ENCODE measurements around the gene C4orf51. TPM values are rescaled to one million over a fixed set of nuclear protein-coding genes. Genes with fewer than 3 reads are reported as not detected.
"Not testable (repeated sequence)": the region's sequence is repeated elsewhere in the genome, so short reads cannot be mapped to it uniquely, and the experiment has no call there.

C4orf51 gene
- total RNA-seq (not detected), polyA plus RNA-seq (not detected)

GRCh38 chr4:145679991-145680455 lies at the start of gene C4orf51:
Gene C4orf51 (plus strand): TSS chr4:145680146. CDS start chr4:145680204, 58 bp downstream.
- H3K9me3 Mint-ChIP-seq, result peaks cover 0 to 10% (median 2%) of the 10 kb centered on the region in 7 donors
- H3K4me3 Mint-ChIP-seq, result no peak within 1 kb of the TSS
- H3K27ac Mint-ChIP-seq, result no peak within 1 kb of the TSS
- Histone ChIP-seq H3K4me3 (ENCODE audit: low read depth, low read length) (no peak within 1 kb of the TSS), H3K4me1 (ENCODE audit: control insufficient read depth, insufficient read depth, low read length, poor library complexity, severe bottlenecking) (no peaks in the 10 kb centered on the region), H3K36me3 (ENCODE audit: control insufficient read depth, insufficient read depth, low read length) (no peaks in the 10 kb centered on the region), H3K9me3 (ENCODE audit: control insufficient read depth in 2 of 2, low read length in 2 of 2) (no peaks in the 10 kb centered on the region), H3K27me3 (ENCODE audit: control insufficient read depth, insufficient read depth, low read length) (peaks cover 4% of the 10 kb centered on the region), H3K27ac (ENCODE audit: insufficient read depth, low read length, poor library complexity, severe bottlenecking) (no peak within 1 kb of the TSS)
- DNase-seq (no peak), ATAC-seq (ENCODE audit: low read depth in 2 of 2) (no peak)
- peaks cover 12% of the 10 kb centered on the region for H3K27me3 Mint-ChIP-seq
- H3K36me3 Mint-ChIP-seq, result no peaks in the 10 kb centered on the region
- no peaks in the 10 kb centered on the region for H3K4me1 Mint-ChIP-seq

DNA sequence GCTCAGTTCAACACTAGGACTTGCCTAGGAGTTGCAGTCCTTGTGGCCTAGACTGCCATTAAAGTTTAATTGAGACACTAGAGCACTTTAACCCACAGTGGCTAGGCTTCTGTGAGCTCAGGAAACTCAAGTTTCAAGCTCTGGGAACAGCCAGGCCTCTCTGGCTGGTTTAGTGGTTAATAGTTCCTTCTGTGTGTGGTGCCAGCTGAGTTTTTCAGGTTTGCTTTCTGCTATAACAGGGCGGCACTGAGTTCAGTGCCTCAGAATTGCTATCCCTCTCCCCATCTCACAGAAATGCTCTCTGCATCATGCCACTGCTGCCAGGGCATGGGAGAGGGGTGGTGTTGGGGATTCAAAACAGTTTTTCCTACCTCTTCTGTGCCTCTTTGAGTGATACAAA lies 44.8 kb upstream of the C4orf51 start:
- H3K4me3 ChIP-seq (ENCODE audit: low read depth, low read length), result no peak overlapping the region
- Mint-ChIP-seq H3K36me3 (peaks cover 19% of the 10 kb centered on the region), H3K4me3 (no peak overlapping the region), H3K9me3 (no peaks in the 10 kb centered on the region), H3K27me3 (no peaks in the 10 kb centered on the region), H3K4me1 (peaks cover 16 to 39% (median 22%) of the 10 kb centered on the region in 4 donors), H3K27ac (no peak overlapping the region)
- no peak overlapping the region for H3K27ac ChIP-seq (ENCODE audit: insufficient read depth, low read length, poor library complexity, severe bottlenecking)
- ATAC-seq (ENCODE audit: low read depth in 2 of 2) (no peak), DNase-seq (no peak)
- H3K9me3 ChIP-seq (ENCODE audit: control insufficient read depth in 2 of 2, low read length in 2 of 2), result no peaks in the 10 kb centered on the region
- H3K27me3 ChIP-seq (ENCODE audit: control insufficient read depth, insufficient read depth, low read length), result no peaks in the 10 kb centered on the region
- H3K4me1 ChIP-seq (ENCODE audit: control insufficient read depth, insufficient read depth, low read length, poor library complexity, severe bottlenecking), result no peaks in the 10 kb centered on the region
- H3K36me3 ChIP-seq (ENCODE audit: control insufficient read depth, insufficient read depth, low read length), result peaks cover 7% of the 10 kb centered on the region

GRCh38 chr4:145635630-145636029 lies 44.3 kb upstream of the C4orf51 start:
- Histone ChIP-seq H3K4me3 (ENCODE audit: low read depth, low read length) (no peak overlapping the region), H3K9me3 (ENCODE audit: control insufficient read depth in 2 of 2, low read length in 2 of 2) (no peaks in the 10 kb centered on the region), H3K4me1 (ENCODE audit: control insufficient read depth, insufficient read depth, low read length, poor library complexity, severe bottlenecking) (no peaks in the 10 kb centered on the region), H3K27ac (ENCODE audit: insufficient read depth, low read length, poor library complexity, severe bottlenecking) (no peak overlapping the region), H3K36me3 (ENCODE audit: control insufficient read depth, insufficient read depth, low read length) (peaks cover 10% of the 10 kb centered on the region), H3K27me3 (ENCODE audit: control insufficient read depth, insufficient read depth, low read length) (no peaks in the 10 kb centered on the region)
- no peak for ATAC-seq (ENCODE audit: low read depth in 2 of 2)
- Mint-ChIP-seq H3K27me3 (no peaks in the 10 kb centered on the region), H3K4me1 (peaks cover 14 to 35% (median 20%) of the 10 kb centered on the region in 4 donors), H3K9me3 (no peaks in the 10 kb centered on the region), H3K4me3 (no peak overlapping the region), H3K27ac (no peak overlapping the region), H3K36me3 (peaks cover 16% of the 10 kb centered on the region)
- DNase-seq, result no peak

DNA sequence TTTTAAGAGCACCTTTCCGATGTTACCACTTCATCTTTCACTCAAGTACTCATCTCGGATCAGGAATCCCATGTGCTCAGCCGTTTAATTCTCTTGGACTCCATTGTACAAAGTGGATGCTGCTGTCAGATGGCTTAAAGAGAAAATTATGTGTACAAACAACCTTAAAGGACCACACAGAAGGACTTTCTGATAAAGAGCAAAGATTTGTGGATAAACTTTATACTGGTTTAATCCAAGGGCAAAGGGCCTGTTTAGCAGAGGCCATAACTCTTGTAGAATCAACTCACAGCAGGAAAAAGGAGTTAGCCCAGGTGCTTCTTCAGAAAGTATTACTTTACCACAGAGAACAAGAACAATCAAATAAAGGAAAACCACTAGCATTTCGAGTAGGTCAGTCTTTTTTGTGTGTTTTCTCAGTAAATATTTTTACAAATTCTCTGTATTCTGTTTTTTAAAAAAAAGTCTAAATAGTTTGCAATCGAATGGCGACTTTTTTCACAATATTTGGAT lies 40.7 kb upstream of the C4orf51 start:
- no peaks in the 10 kb centered on the region for H3K27me3 Mint-ChIP-seq
- Histone ChIP-seq H3K9me3 (ENCODE audit: control insufficient read depth in 2 of 2, low read length in 2 of 2) (no peaks in the 10 kb centered on the region), H3K27me3 (ENCODE audit: control insufficient read depth, insufficient read depth, low read length) (no peaks in the 10 kb centered on the region), H3K4me3 (ENCODE audit: low read depth, low read length) (no peak overlapping the region), H3K4me1 (ENCODE audit: control insufficient read depth, insufficient read depth, low read length, poor library complexity, severe bottlenecking) (no peaks in the 10 kb centered on the region), H3K36me3 (ENCODE audit: control insufficient read depth, insufficient read depth, low read length) (peaks cover 12% of the 10 kb centered on the region), H3K27ac (ENCODE audit: insufficient read depth, low read length, poor library complexity, severe bottlenecking) (no peak overlapping the region)
- ATAC-seq (ENCODE audit: low read depth in 2 of 2) (no peak), DNase-seq (no peak)
- no peaks in the 10 kb centered on the region for H3K9me3 Mint-ChIP-seq
- H3K27ac Mint-ChIP-seq, result no peak overlapping the region
- H3K4me1 Mint-ChIP-seq, result peaks cover 5 to 19% (median 7%) of the 10 kb centered on the region in 4 donors
- no peak overlapping the region for H3K4me3 Mint-ChIP-seq
- peaks cover 22% of the 10 kb centered on the region for H3K36me3 Mint-ChIP-seq

- not testable (repeated sequence) for H3K27ac Mint-ChIP-seq; H3K9me3 ChIP-seq (ENCODE audit: control insufficient read depth in 2 of 2, low read length in 2 of 2); H3K9me3 Mint-ChIP-seq; DNase-seq; H3K27me3 ChIP-seq (ENCODE audit: control insufficient read depth, insufficient read depth, low read length); H3K4me1 ChIP-seq (ENCODE audit: control insufficient read depth, insufficient read depth, low read length, poor library complexity, severe bottlenecking); H3K4me3 Mint-ChIP-seq; H3K27me3 Mint-ChIP-seq; H3K4me3 ChIP-seq (ENCODE audit: low read depth, low read length); H3K27ac ChIP-seq (ENCODE audit: insufficient read depth, low read length, poor library complexity, severe bottlenecking); ATAC-seq (ENCODE audit: low read depth in 2 of 2)
- peaks cover 5 to 10% (median 7%) of the 10 kb centered on the region in 4 donors for H3K4me1 Mint-ChIP-seq
- H3K36me3 ChIP-seq (ENCODE audit: control insufficient read depth, insufficient read depth, low read length), result peaks cover 13% of the 10 kb centered on the region
- H3K36me3 Mint-ChIP-seq, result peaks cover 25% of the 10 kb centered on the region
Measured at GRCh38 chr4:145640236-145640635, 39.7 kb upstream of the C4orf51 start.

- H3K27ac Mint-ChIP-seq, result no peak overlapping the region
- H3K4me3 Mint-ChIP-seq, result no peak overlapping the region
- peaks cover 0 to 13% (median 4%) of the 10 kb centered on the region in 4 donors for H3K4me1 Mint-ChIP-seq
- Histone ChIP-seq H3K36me3 (ENCODE audit: control insufficient read depth, insufficient read depth, low read length) (peaks cover 19% of the 10 kb centered on the region), H3K4me3 (ENCODE audit: low read depth, low read length) (no peak overlapping the region), H3K9me3 (ENCODE audit: control insufficient read depth in 2 of 2, low read length in 2 of 2) (no peaks in the 10 kb centered on the region), H3K27ac (ENCODE audit: insufficient read depth, low read length, poor library complexity, severe bottlenecking) (no peak overlapping the region), H3K27me3 (ENCODE audit: control insufficient read depth, insufficient read depth, low read length) (no peaks in the 10 kb centered on the region), H3K4me1 (ENCODE audit: control insufficient read depth, insufficient read depth, low read length, poor library complexity, severe bottlenecking) (no peaks in the 10 kb centered on the region)
- no peaks in the 10 kb centered on the region for H3K27me3 Mint-ChIP-seq
- peaks cover 43% of the 10 kb centered on the region for H3K36me3 Mint-ChIP-seq
- DNase-seq, result no peak
- no peaks in the 10 kb centered on the region for H3K9me3 Mint-ChIP-seq
- no peak for ATAC-seq (ENCODE audit: low read depth in 2 of 2)
Measured at GRCh38 chr4:145643295-145643694, 36.7 kb upstream of the C4orf51 start.

DNA sequence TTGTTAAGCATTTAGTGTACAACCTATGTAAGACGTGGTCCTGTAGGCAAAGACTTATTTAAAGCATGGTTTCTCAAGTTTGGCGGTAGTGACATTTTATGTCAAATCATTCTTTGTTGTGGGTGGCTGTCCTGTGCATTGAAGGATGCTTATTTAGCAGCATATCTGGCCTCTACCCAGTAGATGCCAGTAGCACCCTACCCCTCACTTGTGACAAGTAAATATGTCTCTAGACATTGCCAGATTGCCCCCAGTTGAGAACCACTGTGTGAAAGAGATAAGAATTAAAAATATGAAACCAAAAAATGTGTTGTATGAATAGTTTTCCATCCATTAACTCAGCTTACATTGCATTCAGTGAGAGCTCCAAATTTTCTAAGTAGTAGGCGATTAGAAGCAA lies 35.2 kb upstream of the C4orf51 start:
- Mint-ChIP-seq H3K4me1 (peaks cover 0 to 13% (median 4%) of the 10 kb centered on the region in 4 donors), H3K4me3 (no peak overlapping the region), H3K36me3 (peaks cover 37% of the 10 kb centered on the region), H3K27me3 (no peaks in the 10 kb centered on the region), H3K9me3 (no peaks in the 10 kb centered on the region), H3K27ac (no peak overlapping the region)
- no peak for ATAC-seq (ENCODE audit: low read depth in 2 of 2)
- no peak overlapping the region for H3K4me3 ChIP-seq (ENCODE audit: low read depth, low read length)
- no peak for DNase-seq
- H3K36me3 ChIP-seq (ENCODE audit: control insufficient read depth, insufficient read depth, low read length), result peaks cover 20% of the 10 kb centered on the region
- H3K4me1 ChIP-seq (ENCODE audit: control insufficient read depth, insufficient read depth, low read length, poor library complexity, severe bottlenecking), result no peaks in the 10 kb centered on the region
- no peak overlapping the region for H3K27ac ChIP-seq (ENCODE audit: insufficient read depth, low read length, poor library complexity, severe bottlenecking)
- H3K9me3 ChIP-seq (ENCODE audit: control insufficient read depth in 2 of 2, low read length in 2 of 2), result no peaks in the 10 kb centered on the region
- H3K27me3 ChIP-seq (ENCODE audit: control insufficient read depth, insufficient read depth, low read length), result no peaks in the 10 kb centered on the region

DNA sequence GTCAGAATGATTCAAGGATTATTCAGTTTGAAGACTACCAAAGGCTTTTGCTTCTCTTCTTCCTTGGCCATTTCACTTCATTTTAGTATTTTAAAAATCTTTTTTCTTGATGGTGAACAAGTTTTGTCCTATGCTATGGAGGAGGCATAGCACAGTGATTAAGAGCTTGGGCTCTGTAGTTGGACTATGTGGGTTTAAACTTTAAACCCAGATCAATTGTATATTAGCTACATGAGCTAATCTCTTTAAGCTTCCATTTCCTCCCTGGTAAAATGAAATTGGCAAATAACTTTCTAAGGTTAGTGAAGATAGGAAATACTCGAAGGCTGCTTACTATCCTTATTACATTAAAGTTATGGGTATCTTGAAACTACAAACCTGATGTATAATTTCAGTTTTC lies 23.8 kb upstream of the C4orf51 start:
- Mint-ChIP-seq H3K4me3 (no peak overlapping the region), H3K27ac (no peak overlapping the region), H3K36me3 (peaks cover 82% of the 10 kb centered on the region), H3K9me3 (peaks cover 0 to 20% (median 7%) of the 10 kb centered on the region in 7 donors), H3K27me3 (no peaks in the 10 kb centered on the region), H3K4me1 (peaks cover 0 to 5% (median 0%) of the 10 kb centered on the region in 4 donors)
- no peak overlapping the region for H3K4me3 ChIP-seq (ENCODE audit: low read depth, low read length)
- H3K27ac ChIP-seq (ENCODE audit: insufficient read depth, low read length, poor library complexity, severe bottlenecking), result no peak overlapping the region
- H3K36me3 ChIP-seq (ENCODE audit: control insufficient read depth, insufficient read depth, low read length), result peaks cover 54% of the 10 kb centered on the region
- H3K9me3 ChIP-seq (ENCODE audit: control insufficient read depth in 2 of 2, low read length in 2 of 2), result no peaks in the 10 kb centered on the region
- no peak for ATAC-seq (ENCODE audit: low read depth in 2 of 2)
- no peak for DNase-seq
- H3K27me3 ChIP-seq (ENCODE audit: control insufficient read depth, insufficient read depth, low read length), result no peaks in the 10 kb centered on the region
- H3K4me1 ChIP-seq (ENCODE audit: control insufficient read depth, insufficient read depth, low read length, poor library complexity, severe bottlenecking), result no peaks in the 10 kb centered on the region
